H1 (cell line): Measurements from ENCODE around the gene TMTC2. TPM values are rescaled to one million over a fixed set of nuclear protein-coding genes. Genes with fewer than 3 reads are reported as not detected.

ENCODE experiments used
- CTCF ChIA-PET: fragments of 300-600 bp; sonication (Branson Sonifier 250); formaldehyde crosslinking; loops from one replicate; lab custom pipeline; 2021; ENCODE audit not compliant: partially characterized antibody; lab: Charles Lee
- POLR2A ChIA-PET: fragments of 300-600 bp; sonication (Branson Sonifier 250); formaldehyde crosslinking; loops from one replicate; lab custom pipeline; 2021; ENCODE audit warnings: inconsistent platforms; ENCODE audit not compliant: partially characterized antibody; lab: Charles Lee
- DNase-seq, 2 experiments: peaks; one replicate each; pipeline versions ENCODE4 v3.0.0 to v3.0.0-alpha.2; 2010 to 2022; ENCODE audit warnings: low spot score in 2 of 2, low read depth in 1 of 2, mixed read lengths in 1 of 2
- FAIRE-seq: peaks from 2 replicates; lab custom pipeline; 2011; peaks lifted over from hg19 to GRCh38; lab: Jason Lieb, UNC
- H2AFZ ChIP-seq: 2 replicates; pipeline ENCODE4 v1.8.1; 2012; ENCODE audit warnings: low read length, inconsistent platforms
- H2AK5ac ChIP-seq: 2 replicates; pipeline ENCODE4 v1.6.1; 2013; ENCODE audit warnings: low read depth, low read length
- H2BK120ac ChIP-seq: replicated peaks from 2 replicates; pipeline ENCODE3; 2013; ENCODE audit warnings: low read depth, low read length, inconsistent platforms
- H2BK12ac ChIP-seq: 2 replicates; pipeline ENCODE4 v1.6.1; 2013; ENCODE audit warnings: low read depth, low read length
- H2BK15ac ChIP-seq: 2 replicates; pipeline ENCODE4 v1.6.1; 2013; ENCODE audit warnings: low read length
- H2BK20ac ChIP-seq: 2 replicates; pipeline ENCODE4 v1.6.1; 2013; ENCODE audit warnings: low read length
- H2BK5ac ChIP-seq: 2 replicates; pipeline ENCODE4 v1.6.1; 2013; ENCODE audit warnings: low read depth, low read length
- H3K14ac ChIP-seq: 2 replicates; pipeline ENCODE4 v1.6.1; 2013; ENCODE audit warnings: inconsistent platforms; ENCODE audit not compliant: insufficient read length
- H3K18ac ChIP-seq: 2 replicates; pipeline ENCODE4 v1.6.1; 2013; ENCODE audit warnings: low read length; ENCODE audit errors: extremely low read depth
- H3K23ac ChIP-seq: 2 replicates; pipeline ENCODE4 v1.6.1; 2013; ENCODE audit warnings: inconsistent platforms; ENCODE audit not compliant: insufficient read length
- H3K23me2 ChIP-seq: 2 replicates; pipeline ENCODE4 v1.6.1; 2013; ENCODE audit warnings: low read depth, low read length
- H3K27ac ChIP-seq: 2 replicates; pipeline ENCODE4 v1.6.1; 2011; ENCODE audit warnings: low read depth, low read length, inconsistent platforms
- H3K27me3 ChIP-seq, 4 experiments: replicated peaks in 1 of 4; 1 replicate in 1 of 4; 2 replicates in 3 of 4; pipeline versions ENCODE4 v1.6.1 to v1.8.1; 2011 to 2013; ENCODE audit warnings: low read length in 3 of 4, mild to moderate bottlenecking in 3 of 4, inconsistent platforms in 2 of 4, mixed read lengths in 2 of 4, moderate library complexity in 1 of 4; ENCODE audit not compliant: control insufficient read depth in 3 of 4, insufficient read depth in 3 of 4; ENCODE audit errors: extremely low read depth in 1 of 4
- H3K36me3 ChIP-seq, 4 experiments: 2 replicates each; pipeline versions ENCODE4 v1.6.1 to v1.8.1; 2011 to 2013; ENCODE audit warnings: mild to moderate bottlenecking in 4 of 4, low read length in 3 of 4, moderate library complexity in 2 of 4, control low read depth in 1 of 4, inconsistent platforms in 1 of 4; ENCODE audit not compliant: insufficient read depth in 4 of 4, control insufficient read depth in 2 of 4
- H3K4ac ChIP-seq: replicated peaks from 2 replicates; pipeline ENCODE3; 2013; ENCODE audit warnings: low read length, low read depth, mixed read lengths, inconsistent platforms; ENCODE audit not compliant: insufficient read length
- H3K4me1 ChIP-seq, 4 experiments: replicated peaks in 1 of 4; 1 replicate in 1 of 4; 2 replicates in 3 of 4; pipeline versions ENCODE4 v1.6.1 to v1.8.1; 2011 to 2013; ENCODE audit warnings: low read length in 3 of 4, inconsistent platforms in 2 of 4, mixed read lengths in 1 of 4; ENCODE audit not compliant: insufficient read depth in 4 of 4, control insufficient read depth in 3 of 4
- H3K4me2 ChIP-seq, 2 experiments: 2 replicates each; pipeline versions ENCODE4 v1.6.1 to v1.8.1; 2011 to 2013; ENCODE audit warnings: low read depth in 2 of 2, low read length in 2 of 2, control low read depth in 1 of 2, inconsistent platforms in 1 of 2, mild to moderate bottlenecking in 1 of 2; ENCODE audit not compliant: insufficient read depth in 1 of 2
- H3K4me3 ChIP-seq, 4 experiments: fragments of 200-600, 300-600 bp in 1 of 4; sonication (generic), shearing (Covaris generic), sonication (Bioruptor Twin) in 1 of 4; 2 replicates each; pipeline versions ENCODE4 v1.5.1 to v1.8.1; 2011 to 2016; ENCODE audit warnings: low read length in 4 of 4, low read depth in 3 of 4, control low read depth in 2 of 4, inconsistent platforms in 2 of 4, mild to moderate bottlenecking in 2 of 4, mixed read lengths in 1 of 4, moderate library complexity in 1 of 4; ENCODE audit not compliant: insufficient read depth in 2 of 4; ENCODE audit errors: extremely low read depth in 1 of 4
- H3K56ac ChIP-seq: replicated peaks from 2 replicates; pipeline ENCODE3; 2013; ENCODE audit warnings: low read depth, mild to moderate bottlenecking, mixed read lengths, low read length, inconsistent platforms; ENCODE audit not compliant: insufficient read length
- H3K79me1 ChIP-seq: 2 replicates; pipeline ENCODE4 v1.6.1; 2013; ENCODE audit warnings: low read depth, low read length, control low read depth
- H3K79me2 ChIP-seq, 2 experiments: 2 replicates each; pipeline versions ENCODE4 v1.6.1 to v1.8.1; 2012 to 2013; ENCODE audit warnings: low read length in 2 of 2, mild to moderate bottlenecking in 2 of 2, inconsistent platforms in 1 of 2; ENCODE audit not compliant: insufficient read depth in 2 of 2, control insufficient read depth in 1 of 2
- H3K9ac ChIP-seq, 4 experiments: replicated peaks in 1 of 4; 1 replicate in 1 of 4; 2 replicates in 3 of 4; pipeline versions ENCODE4 v1.6.1 to v1.8.1; 2011 to 2013; ENCODE audit warnings: low read depth in 3 of 4, low read length in 3 of 4, control low read depth in 2 of 4, mild to moderate bottlenecking in 2 of 4, moderate library complexity in 2 of 4, inconsistent platforms in 1 of 4; ENCODE audit errors: extremely low read depth in 1 of 4
- H3K9me3 ChIP-seq, 2 experiments: 2 replicates each; pipeline versions ENCODE4 v1.6.1 to v1.8.1; 2012 to 2013; ENCODE audit warnings: mild to moderate bottlenecking in 2 of 2, moderate library complexity in 2 of 2, control low read depth in 1 of 2, inconsistent platforms in 1 of 2, low read depth in 1 of 2, low read length in 1 of 2, mixed read lengths in 1 of 2; ENCODE audit not compliant: insufficient read depth in 2 of 2
- H4K20me1 ChIP-seq, 2 experiments: replicated peaks in 1 of 2; 2 replicates each; pipeline versions ENCODE3 to v1.8.1; 2011 to 2013; ENCODE audit warnings: inconsistent platforms in 2 of 2, low read length in 2 of 2, mild to moderate bottlenecking in 1 of 2; ENCODE audit not compliant: insufficient read depth in 2 of 2, control insufficient read depth in 1 of 2
- H4K5ac ChIP-seq: 2 replicates; pipeline ENCODE4 v1.6.1; 2013; ENCODE audit warnings: low read length, low read depth, mixed read lengths, inconsistent platforms; ENCODE audit not compliant: insufficient read length
- H4K8ac ChIP-seq: 2 replicates; pipeline ENCODE4 v1.8.0; 2013; ENCODE audit warnings: mild to moderate bottlenecking, moderate library complexity, low read length, inconsistent platforms; ENCODE audit not compliant: insufficient read depth; ENCODE audit errors: extremely low read depth
- H4K91ac ChIP-seq: replicated peaks from 2 replicates; pipeline ENCODE3; 2013; ENCODE audit warnings: low read length, mixed read lengths, inconsistent platforms; ENCODE audit not compliant: insufficient read length
- CREB1 ChIP-seq: IDR thresholded peaks from 2 replicates; pipeline ENCODE4 v1.6.1; 2012; ENCODE audit warnings: inconsistent platforms
- POU5F1 ChIP-seq: IDR thresholded peaks from 2 replicates; pipeline ENCODE4 v1.6.1; 2011; ENCODE audit warnings: low read depth, mild to moderate bottlenecking, low read length, moderate library complexity
- RFX5 ChIP-seq: IDR thresholded peaks from 2 replicates; pipeline ENCODE4 v1.6.1; 2011; ENCODE audit warnings: low read depth, low read length, improper control_type of control experiment, borderline replicate concordance
- RXRA ChIP-seq: IDR thresholded peaks from 2 replicates; pipeline ENCODE4 v1.6.1; 2011; ENCODE audit warnings: low read depth, mild to moderate bottlenecking, low read length, moderate library complexity; ENCODE audit not compliant: insufficient read depth
- WGBS, 2 experiments: shearing (Covaris generic) in 1 of 2; methylation state at CpG; one replicate each; pipeline versions ENCODE4 v1.1.6 to v1.1.7; 2013 to 2015; ENCODE audit warnings: low lambda C conversion rate in 2 of 2, mixed read lengths in 2 of 2, inconsistent platforms in 1 of 2, low coverage in 1 of 2, missing lambda C conversion rate in 1 of 2; ENCODE audit not compliant: insufficient replicate concordance in 2 of 2, insufficient coverage in 1 of 2, insufficient read length in 1 of 2; ENCODE audit errors: extremely low coverage in 1 of 2, missing lambda C conversion rate in 1 of 2; 5-methylcytosine and 5-hydroxymethylcytosine counted together
- polyA plus RNA-seq, 7 experiments: library from polyadenylated mRNA; depleted of rRNA in 3 of 7; stranded (reverse) in 5 of 7; unstranded in 2 of 7; fragments of >200 nt in 5 of 7; fragments of 200-250 nt in 2 of 7; gene quantifications; 1 replicate in 5 of 7; 2 replicates in 1 of 7; 4 replicates in 1 of 7; pipeline versions ENCODE4 v1.2.1 to v1.2.3, GENCODE V29; 2011 to 2013; ENCODE audit warnings: missing spikeins in 2 of 7, mixed read lengths in 2 of 7
- total RNA-seq: library from RNA; stranded (reverse); fragmentation: NEBNext Ultra II Directional; extraction: Animal tissue kit (Norgen Biotek cat#: 25700); gene quantifications from 2 replicates; pipeline ENCODE4 v1.2.1, GENCODE V29; 2021

The TMTC2 gene
- total and polyA plus RNA-seq, 2 of the 8 experiments (the other 6 are each of a cell fraction or from before 2014, with no cell fraction given) = 2.3 to 3.9 TPM

DNA sequence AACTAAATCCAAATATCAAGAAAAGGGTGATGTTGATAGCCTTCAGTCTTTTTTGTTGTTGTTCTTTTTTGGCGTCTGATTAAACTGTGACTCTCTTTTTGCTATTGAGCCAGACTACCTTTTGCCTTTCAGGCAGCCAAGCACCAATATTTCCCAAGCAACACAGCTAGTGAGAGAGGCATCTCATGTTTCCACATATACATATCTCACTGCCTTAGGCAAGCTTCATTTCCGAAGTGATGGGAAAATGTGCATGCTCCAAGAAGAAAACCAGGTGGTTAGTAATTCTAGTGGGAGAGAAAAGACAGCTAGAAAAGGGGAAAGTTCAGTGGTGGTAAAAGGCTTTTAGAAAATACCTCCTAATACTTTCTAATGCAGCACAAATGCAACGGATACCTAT is 277.7 kb downstream of the TMTC2 start:
- Histone ChIP-seq H3K4me2 (no peak overlapping the region), H3K9me3 (no peaks in the 10 kb centered on the region), H4K20me1 (no peaks in the 10 kb centered on the region), H3K27ac (no peak overlapping the region), H3K14ac (no peak overlapping the region), H2AK5ac (no peak overlapping the region), H3K36me3 (no peaks in the 10 kb centered on the region), H3K9ac (no peak overlapping the region), H3K56ac (no peak overlapping the region), H2BK120ac (no peak overlapping the region), H4K91ac (no peak overlapping the region), H2BK5ac (no peak overlapping the region), H3K79me2 (no peaks in the 10 kb centered on the region), H3K4me3 (no peak overlapping the region), H3K18ac (no peak overlapping the region), H2AFZ (no peak overlapping the region), H4K5ac (no peak overlapping the region), H3K23me2 (no peaks in the 10 kb centered on the region), H2BK12ac (no peak overlapping the region)
- POLR2A ChIA-PET = no interaction called here
- no peak for DNase-seq
- 89% methylated on average over 3 of the region's 3 CpGs; no CpG with 5 or more reads in 1 of the 2 experiments for WGBS, 2 experiments
- no peak for TF ChIP-seq POU5F1
- TF ChIP-seq RXRA = no peak
- TF ChIP-seq RFX5 = no peak
- TF ChIP-seq CREB1 = no peak
- TF ChIP-seq, all 59 proteins: peak for 0
- Histone ChIP-seq H3K4me1 (no peaks in the 10 kb centered on the region), H2BK15ac (no peak overlapping the region), H3K27me3 (no peaks in the 10 kb centered on the region), H4K8ac (no peak overlapping the region), H2BK20ac (no peak overlapping the region), H3K23ac (no peak overlapping the region), H3K4ac (no peak overlapping the region), H3K79me1 (no peaks in the 10 kb centered on the region)
- CTCF ChIA-PET = interaction anchor here (0.6 to 0.7 kb wide), 2 partner anchors 60 to 399 kb away, joined by 3 read pairs; no protein-coding TSS in a partner anchor
- FAIRE-seq = no peak
